ENCODE data around the gene VEGFD. TPM values are rescaled to one million over a fixed set of nuclear protein-coding genes. Genes with fewer than 3 reads are reported as not detected.

Gene VEGFD
- total and polyA plus RNA-seq, 2 of the 13 experiments (the other 11 are each of a cell fraction or from before 2014, with no cell fraction given) = 0.11 to 0.35 TPM

DNA sequence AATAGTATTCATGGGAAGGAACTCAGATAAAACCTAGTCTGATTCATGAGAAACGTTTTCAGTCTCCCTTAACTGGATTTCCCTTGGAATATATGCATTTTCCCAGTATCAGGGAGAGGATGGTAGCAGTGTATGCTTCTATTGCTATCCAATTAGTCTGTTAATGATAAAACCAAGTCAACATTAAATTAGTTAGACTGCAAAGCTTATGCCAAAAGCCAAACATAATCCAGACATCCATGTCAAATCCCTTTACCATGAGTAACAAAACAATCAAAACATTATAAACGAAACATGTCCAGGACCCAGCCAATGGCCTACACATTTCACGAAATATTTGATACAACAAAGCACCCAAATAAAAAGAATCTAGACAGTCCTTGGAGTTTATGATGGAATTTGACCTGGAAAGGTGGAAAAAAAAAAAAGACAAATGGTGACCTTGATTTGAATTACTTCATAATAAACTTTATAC lies 34.5 kb upstream of the VEGFD start:
- H3K4me3 ChIP-seq (replicated peaks in 1 of 3; ENCODE audit: insufficient read depth in 1 of 3, low read depth in 2 of 3, low read length in 3 of 3) = no peak overlapping the region
- no peaks in the 10 kb centered on the region for H3K4me1 ChIP-seq (ENCODE audit: insufficient read depth, low read length)
- H3K27ac ChIP-seq (ENCODE audit: extremely low read length, insufficient read depth, low read length) = no peak overlapping the region
- POLR2A ChIA-PET = no interaction called here
- H3K4me2 ChIP-seq (ENCODE audit: low read depth, low read length) = no peak overlapping the region
- intact Hi-C loops (cut with micrococcal nuclease; ENCODE audit: unreplicated experiment) = no loop called here
- H3K9ac ChIP-seq (ENCODE audit: insufficient read depth, low read depth, low read length) = no peak overlapping the region
- H4K20me1 ChIP-seq (ENCODE audit: insufficient read depth, low read length) = no peaks in the 10 kb centered on the region
- no peaks in the 10 kb centered on the region for H3K36me3 ChIP-seq (replicated peaks in 1 of 2; ENCODE audit: control insufficient read depth in 1 of 2, insufficient read depth in 2 of 2, low read length in 2 of 2)
- BruUV-seq (replicated peaks) = no TSS peak
- no peak overlapping the region for H2AFZ ChIP-seq (ENCODE audit: low read length)
- no peak for ATAC-seq
- FAIRE-seq = no peak
- TF ChIP-seq, protein P1, sequence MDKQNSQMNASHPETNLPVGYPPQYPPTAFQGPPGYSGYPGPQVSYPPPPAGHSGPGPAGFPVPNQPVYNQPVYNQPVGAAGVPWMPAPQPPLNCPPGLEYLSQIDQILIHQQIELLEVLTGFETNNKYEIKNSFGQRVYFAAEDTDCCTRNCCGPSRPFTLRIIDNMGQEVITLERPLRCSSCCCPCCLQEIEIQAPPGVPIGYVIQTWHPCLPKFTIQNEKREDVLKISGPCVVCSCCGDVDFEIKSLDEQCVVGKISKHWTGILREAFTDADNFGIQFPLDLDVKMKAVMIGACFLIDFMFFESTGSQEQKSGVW (CRISPR knock-in tag; IDR thresholded peaks at IDR 0.05; ENCODE audit: borderline replicate concordance) = no peak
- no peak for TF ChIP-seq PCBP1 (IDR thresholded peaks at IDR 0.05; ENCODE audit: borderline replicate concordance, low read depth, low read length)
- H3K9me3 ChIP-seq (ENCODE audit: low read length) = no peaks in the 10 kb centered on the region; the same call in 1 of the 2 replicates
- no peaks in the 10 kb centered on the region for H3K27me3 ChIP-seq (ENCODE audit: control insufficient read depth in 1 of 2, insufficient read depth in 2 of 2, low read length in 2 of 2)
- 91% methylated on average over 3 of the region's 3 CpGs for WGBS (ENCODE audit: low lambda C conversion rate)
- H3K79me2 ChIP-seq (ENCODE audit: insufficient read depth, low read length) = no peaks in the 10 kb centered on the region
- in situ Hi-C loops (cut with HindIII; ENCODE audit: extremely low pct_ligation_motif_present, low pct_unique_long_range_greater_than_20kb) = no loop called here
- no peak for DNase-seq (ENCODE audit: low spot score)
- CTCF ChIA-PET (ENCODE audit: low intra/inter-chr PET ratio, low total read pairs) = no interaction called here

DNA sequence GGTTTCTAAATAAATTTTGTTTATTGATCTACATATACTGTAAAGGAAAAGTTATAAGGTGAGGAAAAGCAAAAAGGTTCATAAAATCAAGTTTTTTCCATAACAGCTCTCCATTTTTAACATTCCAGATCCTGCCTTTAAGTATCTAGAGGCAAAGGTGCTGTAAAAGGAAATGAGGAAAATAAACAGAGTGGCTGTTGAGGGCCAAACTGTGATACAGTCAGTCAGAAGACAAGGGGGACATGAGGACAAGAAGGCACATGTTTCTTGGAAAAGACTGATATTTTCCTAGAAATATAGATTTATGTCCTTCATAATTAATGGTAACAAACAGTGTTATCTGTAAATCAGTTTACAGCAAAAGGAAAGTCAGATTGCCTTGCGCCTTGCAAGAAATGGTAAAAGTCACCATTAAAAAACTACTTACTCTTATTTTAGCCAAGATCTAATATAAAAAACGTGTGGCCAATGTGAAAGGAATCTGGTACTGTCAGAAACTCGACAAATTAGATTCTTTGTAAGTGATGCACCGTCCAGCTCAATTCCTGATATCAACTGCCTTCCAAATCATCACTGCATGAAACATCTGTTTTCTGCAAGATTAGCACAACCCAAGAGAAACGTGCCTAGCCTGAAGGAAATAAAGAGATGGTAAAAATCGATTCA lies 34.0 kb upstream of the VEGFD start:
- H3K27me3 ChIP-seq (ENCODE audit: control insufficient read depth in 1 of 2, insufficient read depth in 2 of 2, low read length in 2 of 2) = no peaks in the 10 kb centered on the region
- no peaks in the 10 kb centered on the region; the same call in 1 of the 2 replicates for H3K9me3 ChIP-seq (ENCODE audit: low read length)
- no peak for DNase-seq (ENCODE audit: low spot score)
- no peaks in the 10 kb centered on the region for H3K4me1 ChIP-seq (ENCODE audit: insufficient read depth, low read length)
- ChIA-PET CTCF (ENCODE audit: low intra/inter-chr PET ratio, low total read pairs) (no interaction called here), POLR2A (no interaction called here)
- H3K79me2 ChIP-seq (ENCODE audit: insufficient read depth, low read length) = no peaks in the 10 kb centered on the region
- no TSS peak for BruUV-seq (replicated peaks)
- no peaks in the 10 kb centered on the region for H3K36me3 ChIP-seq (replicated peaks in 1 of 2; ENCODE audit: control insufficient read depth in 1 of 2, insufficient read depth in 2 of 2, low read length in 2 of 2)
- no peak for ATAC-seq
- no peak overlapping the region for H2AFZ ChIP-seq (ENCODE audit: low read length)
- H3K4me3 ChIP-seq (replicated peaks in 1 of 3; ENCODE audit: insufficient read depth in 1 of 3, low read depth in 2 of 3, low read length in 3 of 3) = no peak overlapping the region
- no peaks in the 10 kb centered on the region for H4K20me1 ChIP-seq (ENCODE audit: insufficient read depth, low read length)
- in situ Hi-C loops (cut with HindIII; ENCODE audit: extremely low pct_ligation_motif_present, low pct_unique_long_range_greater_than_20kb) (no loop called here), intact Hi-C loops (cut with micrococcal nuclease; ENCODE audit: unreplicated experiment) (no loop called here)
- 88% methylated on average over 6 of the region's 6 CpGs for WGBS (ENCODE audit: low lambda C conversion rate)
- no peak overlapping the region for H3K9ac ChIP-seq (ENCODE audit: insufficient read depth, low read depth, low read length)
- H3K4me2 ChIP-seq (ENCODE audit: low read depth, low read length) = no peak overlapping the region
- no peak for FAIRE-seq
- H3K27ac ChIP-seq (ENCODE audit: extremely low read length, insufficient read depth, low read length) = no peak overlapping the region
- TF ChIP-seq, protein P2, sequence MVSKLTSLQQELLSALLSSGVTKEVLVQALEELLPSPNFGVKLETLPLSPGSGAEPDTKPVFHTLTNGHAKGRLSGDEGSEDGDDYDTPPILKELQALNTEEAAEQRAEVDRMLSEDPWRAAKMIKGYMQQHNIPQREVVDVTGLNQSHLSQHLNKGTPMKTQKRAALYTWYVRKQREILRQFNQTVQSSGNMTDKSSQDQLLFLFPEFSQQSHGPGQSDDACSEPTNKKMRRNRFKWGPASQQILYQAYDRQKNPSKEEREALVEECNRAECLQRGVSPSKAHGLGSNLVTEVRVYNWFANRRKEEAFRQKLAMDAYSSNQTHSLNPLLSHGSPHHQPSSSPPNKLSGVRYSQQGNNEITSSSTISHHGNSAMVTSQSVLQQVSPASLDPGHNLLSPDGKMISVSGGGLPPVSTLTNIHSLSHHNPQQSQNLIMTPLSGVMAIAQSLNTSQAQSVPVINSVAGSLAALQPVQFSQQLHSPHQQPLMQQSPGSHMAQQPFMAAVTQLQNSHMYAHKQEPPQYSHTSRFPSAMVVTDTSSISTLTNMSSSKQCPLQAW (CRISPR knock-in tag; IDR thresholded peaks at IDR 0.05) = no peak
- TF ChIP-seq, protein P3, sequence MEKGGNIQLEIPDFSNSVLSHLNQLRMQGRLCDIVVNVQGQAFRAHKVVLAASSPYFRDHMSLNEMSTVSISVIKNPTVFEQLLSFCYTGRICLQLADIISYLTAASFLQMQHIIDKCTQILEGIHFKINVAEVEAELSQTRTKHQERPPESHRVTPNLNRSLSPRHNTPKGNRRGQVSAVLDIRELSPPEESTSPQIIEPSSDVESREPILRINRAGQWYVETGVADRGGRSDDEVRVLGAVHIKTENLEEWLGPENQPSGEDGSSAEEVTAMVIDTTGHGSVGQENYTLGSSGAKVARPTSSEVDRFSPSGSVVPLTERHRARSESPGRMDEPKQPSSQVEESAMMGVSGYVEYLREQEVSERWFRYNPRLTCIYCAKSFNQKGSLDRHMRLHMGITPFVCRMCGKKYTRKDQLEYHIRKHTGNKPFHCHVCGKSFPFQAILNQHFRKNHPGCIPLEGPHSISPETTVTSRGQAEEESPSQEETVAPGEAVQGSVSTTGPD (CRISPR knock-in tag; IDR thresholded peaks at IDR 0.05) = no peak
- no peak for TF ChIP-seq ZNF350 (CRISPR knock-in tag; IDR thresholded peaks at IDR 0.05; ENCODE audit: borderline replicate concordance, low read depth)
- TF ChIP-seq CHD4 (IDR thresholded peaks at IDR 0.05; ENCODE audit: borderline replicate concordance, low read length) = no peak
- no peak for TF ChIP-seq KDM1A (CRISPR knock-in tag; IDR thresholded peaks at IDR 0.05)
